Hepatocyte (in vitro differentiated cells): ENCODE results near the gene USP49. TPM values are rescaled to one million over a fixed set of nuclear protein-coding genes. Genes with fewer than 3 reads are reported as not detected.

Source experiments
- DNase-seq: peaks from one replicate; pipeline ENCODE4 v3.0.0-alpha.2; 2016; ENCODE audit warnings: low spot score
- H2AFZ ChIP-seq: fragments of 200-600 bp; sonication (generic); 2 replicates; pipeline ENCODE4 v1.6.0; 2016; ENCODE audit warnings: antibody characterized with exemption, mild to moderate bottlenecking
- H3K27ac ChIP-seq: fragments of 200-600 bp; sonication (generic); 2 replicates; pipeline ENCODE4 v1.5.1; 2016; ENCODE audit warnings: mild to moderate bottlenecking
- H3K27me3 ChIP-seq: fragments of 200-600 bp; sonication (generic); 2 replicates; pipeline ENCODE4 v1.6.1; 2016
- H3K36me3 ChIP-seq: fragments of 200-600 bp; sonication (generic); replicated peaks from 2 replicates; pipeline ENCODE4 v1.5.1; 2016; ENCODE audit warnings: low read depth; ENCODE audit not compliant: insufficient read depth
- H3K4me1 ChIP-seq: fragments of 200-600 bp; sonication (generic); 2 replicates; pipeline ENCODE4 v1.5.1; 2016; ENCODE audit warnings: mild to moderate bottlenecking, moderate library complexity; ENCODE audit not compliant: insufficient read depth
- H3K4me2 ChIP-seq: fragments of 200-600 bp; sonication (generic); 2 replicates; pipeline ENCODE4 v1.6.0; 2016
- H3K4me3 ChIP-seq: fragments of 200-600 bp; sonication (generic); 2 replicates; pipeline ENCODE4 v1.5.1; 2016; ENCODE audit warnings: mild to moderate bottlenecking
- H3K79me2 ChIP-seq: fragments of 200-600 bp; sonication (generic); 2 replicates; pipeline ENCODE4 v1.6.0; 2017; ENCODE audit warnings: mild to moderate bottlenecking
- H3K9me2 ChIP-seq: fragments of 200-600 bp; sonication (generic); replicated peaks from 2 replicates; pipeline ENCODE4 v1.6.0; 2017; ENCODE audit warnings: mild to moderate bottlenecking; ENCODE audit not compliant: insufficient read depth
- H3K9me3 ChIP-seq: fragments of 200-600 bp; sonication (generic); 2 replicates; pipeline ENCODE4 v1.5.1; 2016; ENCODE audit warnings: low read depth, mild to moderate bottlenecking
- H4K20me1 ChIP-seq: fragments of 200-600 bp; sonication (generic); 2 replicates; pipeline ENCODE4 v1.6.0; 2016; ENCODE audit warnings: mild to moderate bottlenecking; ENCODE audit not compliant: insufficient read depth, poor library complexity, severe bottlenecking
- CTCF ChIP-seq: fragments of 200-600 bp; sonication (generic); IDR thresholded peaks from 2 replicates; pipeline ENCODE4 v1.5.1; 2016; ENCODE audit warnings: antibody characterized with exemption, mild to moderate bottlenecking; ENCODE audit not compliant: poor library complexity
- EZH2 ChIP-seq: fragments of 200-600 bp; sonication (generic); IDR thresholded peaks from 2 replicates; pipeline ENCODE4 v1.6.1; 2016; ENCODE audit warnings: antibody characterized with exemption, mild to moderate bottlenecking, borderline replicate concordance
- EZH2phosphoT487 ChIP-seq: fragments of 200-600 bp; sonication (generic); IDR thresholded peaks from one replicate; pipeline ENCODE4 v1.6.1; 2018; ENCODE audit warnings: antibody characterized with exemption, mild to moderate bottlenecking, low read depth, moderate library complexity; ENCODE audit not compliant: unreplicated experiment, severe bottlenecking
- whole genome bisulfite sequencing: methylation state at CpG from one replicate; pipeline ENCODE4 v1.1.6; 2016; ENCODE audit warnings: low lambda C conversion rate; ENCODE audit errors: missing lambda C conversion rate; 5-methylcytosine and 5-hydroxymethylcytosine counted together
- polyA plus RNA-seq: library from polyadenylated mRNA; unstranded; fragments of >200 nt; fragmentation: Nextera tagmentation; extraction: Ambion mirVana; gene quantifications from 2 replicates; pipeline ENCODE4 v1.2.1, GENCODE V29; 2016
- total RNA-seq: library from RNA; depleted of rRNA; stranded (reverse); fragments of >200 nt; gene quantifications from 2 replicates; pipeline ENCODE4 v1.2.3, GENCODE V29; 2014

The USP49 gene
- total and polyA plus RNA-seq, 2 experiments from 2014 or later, result 1.0 to 2.4 TPM

- H3K9me3 ChIP-seq, result no peaks in the 10 kb centered on the region
- H3K79me2 ChIP-seq, result peaks cover 32% of the 10 kb centered on the region
- H3K4me1 ChIP-seq, result peaks cover 24% of the 10 kb centered on the region
- no peak for TF ChIP-seq EZH2
- TF ChIP-seq EZH2phosphoT487, result no peak
- peak; percentile 0 for TF ChIP-seq CTCF
- WGBS, result 0% methylated on average over 48 of the region's 87 CpGs
- H3K36me3 ChIP-seq, result no peaks in the 10 kb centered on the region
- H3K27ac ChIP-seq, result peak within 1 kb of the TSS; percentile 91
- peak; percentile 97 for DNase-seq
- H2AFZ ChIP-seq, result peak within 1 kb of the TSS; percentile 51
- H4K20me1 ChIP-seq, result no peaks in the 10 kb centered on the region
- no peaks in the 10 kb centered on the region for H3K27me3 ChIP-seq
- H3K9me2 ChIP-seq, result no peaks in the 10 kb centered on the region
- peak within 1 kb of the TSS; percentile 57 for H3K4me3 ChIP-seq
- H3K4me2 ChIP-seq, result peak within 1 kb of the TSS; percentile 97
These were observed 46.3 kb upstream of the USP49 start, which contains the start of gene CCND3 for GRCh38 chr6:41941280-41942066. Gene CCND3 (minus strand): TSS chr6:41941808. CDS start chr6:41941649, 159 bp downstream.

- peak; percentile 61 for DNase-seq
- Histone ChIP-seq H3K27ac (peak overlapping the region; percentile 91), H2AFZ (peak overlapping the region; percentile 51), H3K79me2 (peaks cover 32% of the 10 kb centered on the region), H3K36me3 (no peaks in the 10 kb centered on the region), H3K4me2 (peak overlapping the region; percentile 97), H3K9me3 (no peaks in the 10 kb centered on the region), H3K27me3 (no peaks in the 10 kb centered on the region), H3K4me3 (peak overlapping the region; percentile 57), H3K4me1 (peaks cover 24% of the 10 kb centered on the region), H4K20me1 (peaks cover 3% of the 10 kb centered on the region), H3K9me2 (no peaks in the 10 kb centered on the region)
- TF ChIP-seq CTCF (peak; percentile 10), EZH2 (no peak), EZH2phosphoT487 (no peak)
- 3% methylated on average over 34 of the region's 38 CpGs for WGBS
These were observed 45.6 kb upstream of the USP49 start for GRCh38 chr6:41940759-41941279.

GRCh38 chr6:41939848-41940758 lies 44.9 kb upstream of the USP49 start:
- peak overlapping the region; percentile 91 for H3K27ac ChIP-seq
- H4K20me1 ChIP-seq, result peaks cover 5% of the 10 kb centered on the region
- no peaks in the 10 kb centered on the region for H3K36me3 ChIP-seq
- H3K4me1 ChIP-seq, result peaks cover 24% of the 10 kb centered on the region
- no peaks in the 10 kb centered on the region for H3K27me3 ChIP-seq
- H3K4me3 ChIP-seq, result peak overlapping the region; percentile 57
- no peaks in the 10 kb centered on the region for H3K9me3 ChIP-seq
- peak overlapping the region; percentile 97 for H3K4me2 ChIP-seq
- TF ChIP-seq EZH2phosphoT487, result no peak
- no peak for TF ChIP-seq EZH2
- no peak for TF ChIP-seq CTCF
- 6% methylated on average over 23 of the region's 27 CpGs for WGBS
- H3K9me2 ChIP-seq, result no peaks in the 10 kb centered on the region
- H2AFZ ChIP-seq, result peak overlapping the region; percentile 51
- peaks cover 32% of the 10 kb centered on the region for H3K79me2 ChIP-seq
- DNase-seq, result peak; percentile 78
